Measurements from ENCODE around the gene NAGLU. TPM values are rescaled to one million over a fixed set of nuclear protein-coding genes. Genes with fewer than 3 reads are reported as not detected.

The NAGLU gene
- total and polyA plus RNA-seq, 10 of the 15 experiments (the other 5 are each of a cell fraction or from before 2014, with no cell fraction given), result 0.23 to 27.5 (median 8.9) TPM

GRCh38 chr17:42571435-42572225, 35.6 kb downstream of the NAGLU start (continued):
- TF ChIP-seq ZBTB11 (CRISPR knock-in tag; IDR thresholded peaks at IDR 0.05) (no peak), LARP7 (IDR thresholded peaks at IDR 0.05) (no peak), ZNF622 (IDR thresholded peaks at IDR 0.05) (no peak), REST (IDR thresholded peaks at IDR 0.05; ENCODE audit: low read depth, low read length) (no peak), MLLT1 (IDR thresholded peaks at IDR 0.05) (no peak)

Measured in GM12878 (cell line).